ENCODE measurements around the gene PRDM16.

Gene PRDM16

DNA sequence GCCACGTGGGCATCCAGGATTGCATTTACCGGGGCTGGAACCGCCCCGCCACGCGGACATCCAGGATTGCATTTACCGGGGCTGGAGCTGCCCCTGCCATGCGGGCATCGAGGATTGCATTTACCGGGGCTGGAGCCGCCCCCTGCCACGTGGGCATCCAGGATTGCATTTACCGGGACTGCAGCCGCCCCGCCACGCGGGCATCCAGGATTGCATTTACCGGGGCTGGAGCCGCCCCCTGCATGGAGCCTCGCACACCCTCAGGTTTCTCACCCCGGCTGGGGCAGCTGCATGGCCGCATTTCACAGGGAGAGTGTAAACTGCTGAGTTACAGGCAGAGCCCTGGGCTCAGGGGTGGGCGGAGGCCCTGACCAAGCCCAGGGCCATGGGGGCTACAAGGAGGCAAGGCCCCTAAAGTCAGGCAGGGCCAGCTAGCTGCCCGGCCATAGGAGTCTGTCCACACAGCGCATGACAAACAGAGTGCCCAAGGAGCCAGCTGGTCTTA, 218.7 kb downstream of the PRDM16 start:
- no peak for DNase-seq

DNA sequence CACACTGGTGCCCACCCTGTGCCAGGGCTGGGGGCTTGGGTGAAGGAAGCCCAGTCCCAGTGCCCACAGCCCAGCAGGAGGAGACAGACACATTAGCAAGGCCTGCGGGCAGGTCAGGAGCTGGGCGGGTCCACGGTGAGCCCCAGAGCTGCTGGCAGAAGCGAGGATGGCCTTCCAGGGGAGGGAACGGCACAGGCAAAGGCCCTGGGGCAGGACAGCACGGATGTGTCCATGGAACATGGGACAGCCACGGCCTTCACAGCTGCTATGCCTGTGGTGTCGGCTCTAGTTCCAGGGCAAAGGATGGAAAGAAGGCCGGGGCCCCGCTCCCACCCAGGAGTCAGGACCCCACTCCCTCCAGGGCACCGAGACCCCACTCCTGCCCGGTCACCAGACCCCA, 220.5 kb downstream of the PRDM16 start:
- no peak for DNase-seq

DNA sequence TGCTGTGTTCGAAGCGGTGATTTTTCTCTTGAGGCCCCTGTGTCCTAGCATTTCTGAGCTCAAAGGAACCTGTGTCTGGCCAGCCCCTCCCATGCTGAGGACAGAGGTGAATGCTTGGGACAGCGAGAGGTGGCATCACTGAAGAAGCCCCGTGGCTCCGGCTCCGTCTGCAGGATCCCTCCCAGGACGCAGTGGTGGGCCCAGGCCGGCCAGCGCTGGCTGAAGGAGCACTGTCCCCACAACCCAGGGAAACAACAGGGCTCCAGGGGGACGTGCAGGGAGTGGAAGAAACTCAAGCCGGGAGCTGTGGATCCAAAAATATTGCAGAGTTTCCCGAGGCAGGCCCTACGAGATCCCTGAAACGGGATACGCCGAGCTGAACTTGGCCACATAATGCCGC, 221.4 kb downstream of the PRDM16 start:
- no peak for DNase-seq

DNA sequence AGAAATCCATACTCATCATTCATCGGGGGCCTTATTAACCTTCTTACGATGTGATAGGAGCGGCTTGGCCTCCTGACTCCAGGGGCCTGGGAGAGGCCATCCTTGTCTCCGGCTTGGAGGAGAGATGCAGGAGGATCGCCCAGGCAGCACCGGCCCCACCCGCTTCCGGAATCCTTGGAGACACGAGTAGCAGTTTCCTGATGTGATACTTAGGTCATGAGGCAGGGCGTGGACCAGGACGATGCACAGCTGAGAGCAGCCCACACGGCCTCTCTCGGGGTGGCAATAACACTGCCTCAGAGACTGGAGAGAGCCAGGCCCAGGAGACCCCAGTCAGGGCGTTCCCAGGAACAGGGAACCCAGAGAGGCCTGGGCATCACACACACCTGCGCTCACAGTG, 221.9 kb downstream of the PRDM16 start:
- no peak for DNase-seq

DNA sequence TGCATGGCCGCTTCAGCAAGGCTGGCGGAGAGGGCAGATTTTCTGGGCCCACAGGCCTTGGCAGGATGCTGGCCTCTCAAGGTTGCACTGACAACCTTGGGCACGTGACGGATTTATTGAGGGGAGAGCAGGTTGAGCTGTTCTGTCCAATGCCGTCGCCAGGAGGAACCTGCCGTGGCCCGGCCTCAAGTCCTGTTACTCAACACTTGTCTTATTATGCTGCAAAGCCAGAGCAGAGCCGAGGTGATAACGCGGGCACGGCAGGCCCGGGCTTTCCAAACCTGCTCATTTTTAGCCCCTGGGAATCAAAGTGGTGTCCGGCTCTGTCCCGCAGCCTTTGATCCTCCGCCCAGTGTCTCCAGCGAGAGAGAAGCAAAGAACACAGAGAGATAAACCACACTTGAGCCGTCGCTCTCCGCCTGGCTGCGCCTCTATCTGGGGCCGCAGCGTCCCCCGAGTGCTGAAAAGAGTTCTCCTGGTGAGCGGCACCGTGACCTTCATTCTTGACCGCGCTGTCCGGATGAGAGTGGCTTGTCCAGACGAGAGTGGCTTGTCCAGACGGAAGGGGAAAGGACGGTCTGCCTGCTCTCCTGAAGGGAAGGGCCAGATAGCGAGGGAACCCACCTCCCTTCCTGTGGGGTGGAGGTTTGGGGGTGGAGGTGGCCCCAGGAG, 223.2 kb downstream of the PRDM16 start:
- no peak for DNase-seq

DNA sequence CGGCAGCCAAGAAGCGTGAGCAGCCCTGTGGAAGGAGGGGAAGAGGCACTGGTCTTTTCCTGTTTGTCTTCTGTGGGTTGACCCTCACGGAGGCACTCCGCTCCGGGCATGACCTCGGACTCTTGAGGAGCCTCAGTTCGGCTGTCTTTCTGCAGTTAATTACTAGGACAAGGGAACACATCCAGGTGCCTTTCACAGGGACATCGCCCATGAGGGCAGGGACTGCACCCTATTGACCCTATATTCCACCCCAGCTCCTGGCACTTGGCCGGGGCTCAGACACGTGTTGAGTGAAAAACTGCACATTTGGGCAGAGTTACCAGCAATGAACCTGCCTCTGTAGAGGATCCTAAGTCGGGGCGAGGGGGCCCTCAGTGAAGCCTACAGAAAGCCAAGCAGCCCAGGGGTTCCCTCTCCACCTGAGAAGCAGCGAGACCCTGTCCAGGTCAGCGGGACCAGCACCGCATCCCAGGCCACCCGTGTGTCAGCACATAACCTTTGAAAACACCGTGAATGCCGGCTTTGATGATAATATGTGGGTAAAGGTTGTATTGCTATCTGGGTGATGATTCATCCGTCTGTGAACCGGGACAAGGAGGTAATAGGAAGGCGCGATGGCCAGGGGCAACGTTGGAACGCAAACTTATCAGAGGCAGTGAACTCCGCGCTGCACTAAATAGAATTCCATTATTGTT, 224.0 kb downstream of the PRDM16 start:
- DNase-seq, result no peak

DNA sequence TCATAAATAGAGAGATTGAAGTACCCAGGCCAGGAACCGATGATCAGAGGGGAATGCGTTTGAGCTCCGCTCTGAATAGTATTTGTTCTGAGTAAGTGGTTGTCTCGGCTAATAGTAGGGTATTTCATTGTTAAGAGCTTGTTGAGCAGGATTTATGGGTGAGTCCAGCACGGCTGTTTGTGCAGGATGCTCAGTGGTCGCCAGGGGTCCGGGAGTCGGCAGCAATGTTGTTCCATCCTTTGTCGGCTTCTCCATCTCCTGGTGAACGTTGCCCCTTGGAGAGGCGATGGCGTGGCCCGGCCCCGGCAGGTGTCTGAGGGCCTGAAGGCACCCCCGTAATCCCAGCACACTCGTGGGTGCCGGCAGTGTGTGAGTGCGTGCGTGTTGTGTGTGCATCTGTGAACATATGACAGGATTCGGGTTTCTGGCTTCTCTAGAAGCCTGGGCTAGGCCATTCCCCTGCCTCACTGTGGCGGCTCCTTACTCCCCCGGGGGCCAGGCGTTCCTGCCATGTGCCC, 224.6 kb downstream of the PRDM16 start:
- no peak for DNase-seq

DNA sequence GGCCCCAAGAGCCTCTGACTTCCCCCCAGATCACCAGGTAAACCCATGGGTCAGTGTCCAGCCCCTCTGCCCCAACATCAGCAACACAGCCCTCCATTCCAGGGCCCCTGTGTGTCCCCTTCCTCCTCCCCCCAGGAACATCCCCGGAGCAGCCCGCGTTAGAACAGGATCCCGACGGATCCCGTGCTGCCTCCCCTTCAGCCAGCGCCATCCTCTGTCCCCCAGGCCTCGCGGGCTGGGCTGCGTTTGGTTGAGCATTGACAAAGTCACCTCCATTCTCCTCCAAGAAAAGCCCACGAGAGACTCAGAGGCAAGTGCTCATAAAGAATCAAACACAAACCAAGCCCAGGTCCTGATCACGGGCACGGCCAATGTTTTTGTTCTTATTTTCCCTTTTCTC, 225.4 kb downstream of the PRDM16 start:
- no peak for DNase-seq

DNA sequence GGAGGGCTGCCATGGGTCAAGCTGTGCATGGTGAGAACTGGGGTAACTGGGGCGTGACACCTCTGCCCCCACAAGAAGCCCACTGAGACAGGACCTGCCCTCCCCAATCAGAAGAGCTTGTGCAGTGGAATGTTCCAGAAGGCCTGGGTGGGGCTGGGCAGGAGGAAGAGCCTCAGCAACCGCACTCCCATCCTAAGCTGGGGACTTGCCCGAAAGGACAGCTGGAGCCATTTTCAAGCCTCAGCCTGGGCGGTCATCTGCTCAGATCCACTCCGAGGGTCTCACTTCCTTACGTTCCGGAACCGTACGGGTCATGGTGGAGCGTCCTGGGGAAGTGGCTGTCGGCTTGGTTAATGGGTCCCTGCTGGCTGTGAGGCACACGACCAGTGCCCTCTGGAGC, 226.8 kb downstream of the PRDM16 start:
- DNase-seq, result no peak

DNA sequence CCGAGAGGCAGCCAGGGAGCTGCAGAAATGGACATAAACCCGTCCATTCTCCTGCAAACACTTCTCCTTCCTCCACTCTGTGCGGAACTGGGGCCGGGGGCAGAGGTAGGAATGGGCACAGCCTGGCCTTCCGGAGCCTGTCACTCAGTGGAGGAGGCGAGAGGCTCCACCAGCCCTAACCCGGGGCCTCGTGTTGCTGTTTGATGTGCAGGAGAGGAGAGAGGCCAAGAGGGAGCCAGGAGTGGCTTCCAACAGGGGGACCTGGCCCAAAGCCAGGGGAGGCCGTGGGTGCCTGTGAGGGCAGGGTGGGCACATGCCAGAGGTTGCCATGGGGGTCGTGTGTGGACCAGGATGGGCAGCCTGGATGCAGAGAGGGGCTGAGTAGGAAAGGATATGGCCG, 227.3 kb downstream of the PRDM16 start:
- DNase-seq, result no peak

DNA sequence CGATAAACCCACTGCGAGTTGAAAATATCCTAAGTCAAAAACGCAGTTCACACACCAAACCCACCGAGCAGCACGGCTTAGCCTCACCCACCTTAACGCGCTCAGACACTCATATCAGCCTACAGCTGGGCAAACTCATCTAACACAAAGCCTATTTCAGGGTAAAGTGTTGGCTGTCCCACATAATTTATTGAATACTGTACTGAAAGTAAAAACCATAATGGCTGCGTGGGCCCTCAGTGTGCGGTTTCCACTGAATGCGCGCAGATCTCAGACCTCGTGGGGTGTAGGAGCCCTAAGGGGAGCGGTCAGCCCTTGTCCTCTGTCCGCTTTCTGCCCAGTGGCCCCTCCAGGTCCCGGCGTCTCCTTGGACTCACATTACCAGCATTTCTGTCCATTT, 227.8 kb downstream of the PRDM16 start:
- DNase-seq, result no peak

DNA sequence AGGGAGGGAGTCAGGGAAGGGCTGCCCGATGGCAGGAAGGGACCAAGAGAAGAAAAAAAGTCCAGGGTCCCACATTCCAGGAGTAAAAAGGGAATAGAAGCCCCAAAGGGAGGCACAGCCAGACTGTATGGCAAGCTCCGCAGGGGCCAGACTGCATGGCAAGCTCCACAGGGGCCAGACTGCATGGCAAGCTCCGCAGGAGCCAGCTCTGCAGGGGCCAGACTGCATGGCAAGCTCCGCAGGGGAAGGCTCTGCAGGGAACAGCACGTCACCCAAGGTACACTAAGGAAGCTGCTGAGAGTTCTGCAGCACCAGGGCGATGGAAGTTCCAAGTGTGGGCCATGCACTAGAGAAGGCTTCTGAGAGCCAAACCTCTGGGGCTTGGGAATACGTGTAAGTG, 228.8 kb downstream of the PRDM16 start:
- no peak for DNase-seq

DNA sequence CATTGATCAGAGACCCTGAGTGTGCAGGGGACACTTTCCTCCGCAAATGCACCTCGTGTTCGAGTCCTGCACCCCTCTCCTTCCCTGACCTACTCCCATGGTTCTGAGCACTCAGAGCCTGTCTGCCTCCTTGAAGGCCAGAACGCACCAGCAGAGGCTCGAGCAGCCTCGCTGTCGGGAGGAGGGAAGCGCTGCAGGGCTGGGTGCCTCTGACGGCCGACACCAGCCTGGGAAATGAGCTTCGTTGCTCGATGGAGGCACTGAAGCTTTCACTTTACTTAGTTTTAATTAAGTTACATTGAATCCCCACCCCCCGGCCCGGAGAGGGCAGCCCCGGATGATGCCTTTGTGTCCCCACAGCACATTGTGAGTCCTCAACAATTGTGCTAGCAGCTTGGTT, 229.2 kb downstream of the PRDM16 start:
- no peak for DNase-seq

DNA sequence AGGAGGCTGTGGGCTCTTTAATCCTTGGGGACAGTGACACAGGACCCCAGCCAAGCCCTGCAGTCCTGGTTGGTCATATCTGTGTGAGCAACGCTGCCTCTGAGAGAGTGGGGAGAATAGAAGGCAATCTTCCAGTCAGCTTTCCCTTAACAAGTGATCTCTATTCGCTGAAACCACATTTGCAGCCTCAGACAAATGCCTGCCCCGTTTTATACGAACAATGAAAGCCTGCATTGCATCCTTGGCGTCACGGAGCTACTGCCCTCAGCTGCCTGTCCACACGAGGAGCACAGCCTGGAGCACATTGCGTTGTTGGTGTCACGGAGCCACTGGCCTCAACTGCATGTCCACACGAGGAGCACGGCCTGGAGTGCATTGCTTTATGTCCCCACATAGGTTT, 235.2 kb downstream of the PRDM16 start:
- no peak for DNase-seq

DNA sequence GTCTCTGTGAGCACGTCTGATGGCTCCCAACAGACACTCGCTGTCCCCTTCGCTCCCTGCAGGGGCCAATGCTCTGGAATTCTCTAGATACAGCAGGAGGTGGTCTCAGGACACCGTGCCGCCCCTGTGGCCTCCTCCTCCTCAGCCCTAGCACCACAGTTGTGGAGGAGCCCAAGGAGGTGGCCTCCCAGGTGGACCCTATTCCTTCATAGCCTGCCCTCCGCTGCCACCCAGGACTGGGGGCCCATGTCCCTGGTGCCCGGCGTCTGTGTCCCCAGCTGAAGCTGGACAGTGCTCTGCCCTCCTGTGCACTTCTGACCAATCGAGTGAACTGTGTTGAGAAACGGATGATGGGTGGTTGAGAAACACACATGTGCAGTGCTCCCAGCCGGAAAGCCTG, 235.7 kb downstream of the PRDM16 start:
- DNase-seq, result no peak

DNA sequence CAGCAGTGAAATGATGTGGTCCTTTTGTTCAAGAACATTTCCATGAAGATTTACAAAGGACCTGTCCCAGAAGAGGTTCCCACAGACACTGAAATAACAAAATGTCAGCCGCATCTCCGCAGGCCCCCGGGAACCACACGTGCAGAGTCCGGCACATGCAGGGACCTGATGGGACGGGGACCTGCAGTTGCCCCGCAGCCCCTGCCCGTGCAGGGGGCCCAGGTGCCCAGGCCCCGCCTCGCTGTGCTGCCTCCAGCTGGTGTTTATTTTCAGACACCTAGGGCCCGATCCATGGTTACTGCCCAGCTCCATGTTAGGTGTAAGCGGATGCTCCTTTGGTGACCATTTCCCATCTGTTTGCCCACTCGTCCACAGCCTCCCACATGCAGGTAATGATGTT, 236.2 kb downstream of the PRDM16 start:
- DNase-seq, result no peak

DNA sequence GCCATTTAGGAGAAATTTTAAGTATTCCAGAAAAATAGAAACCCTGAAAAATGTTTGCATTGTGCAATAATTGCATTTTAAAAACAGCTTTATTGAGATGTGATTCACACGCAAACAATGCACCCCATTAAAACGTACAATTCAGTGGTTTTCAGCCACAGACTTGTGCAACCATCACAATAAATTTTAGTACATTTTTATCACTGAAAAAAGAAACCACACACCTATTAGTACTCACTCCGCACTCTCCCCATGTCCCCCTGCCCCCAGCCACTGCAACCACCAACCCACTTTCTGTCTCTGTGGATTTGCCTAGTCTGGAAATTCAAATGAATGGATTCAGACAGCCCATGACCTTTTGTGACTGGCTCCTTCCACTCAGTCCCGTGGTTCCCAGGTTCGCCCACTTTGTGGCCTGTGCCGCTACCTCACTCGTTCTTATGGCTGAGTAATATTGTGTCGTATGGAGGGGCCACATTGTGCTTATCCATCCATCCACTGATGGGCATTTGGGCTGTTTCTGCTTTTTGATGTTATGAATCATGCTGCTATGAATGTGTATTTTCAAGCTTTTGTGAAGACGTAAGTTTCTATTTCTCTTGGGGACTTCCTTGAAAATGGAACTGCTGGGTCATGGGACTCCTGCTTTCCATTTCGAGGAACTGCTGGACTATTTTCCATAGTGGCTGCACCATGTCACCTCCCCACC, 237.7 kb downstream of the PRDM16 start:
- peak; percentile 93 for DNase-seq

DNA sequence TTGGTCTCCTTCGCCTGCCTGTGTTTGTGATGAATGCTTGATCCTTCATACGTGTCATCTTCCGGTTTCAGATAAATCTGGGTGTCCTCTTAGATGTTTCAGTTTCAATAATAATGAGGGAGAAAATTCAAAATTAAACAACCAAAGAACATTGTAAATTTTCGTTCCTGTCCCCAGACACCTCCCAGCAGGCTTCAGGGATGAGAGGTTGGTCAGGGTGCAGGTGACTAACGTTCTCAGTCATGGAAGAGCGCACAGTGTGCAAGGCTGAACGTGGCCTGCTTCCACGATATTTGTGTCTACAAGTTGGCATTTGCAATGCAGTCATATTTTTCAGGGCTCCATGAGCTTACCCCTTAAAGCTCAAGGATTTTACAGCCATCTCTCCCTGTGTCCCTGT, 238.4 kb downstream of the PRDM16 start:
- no peak for DNase-seq

DNA sequence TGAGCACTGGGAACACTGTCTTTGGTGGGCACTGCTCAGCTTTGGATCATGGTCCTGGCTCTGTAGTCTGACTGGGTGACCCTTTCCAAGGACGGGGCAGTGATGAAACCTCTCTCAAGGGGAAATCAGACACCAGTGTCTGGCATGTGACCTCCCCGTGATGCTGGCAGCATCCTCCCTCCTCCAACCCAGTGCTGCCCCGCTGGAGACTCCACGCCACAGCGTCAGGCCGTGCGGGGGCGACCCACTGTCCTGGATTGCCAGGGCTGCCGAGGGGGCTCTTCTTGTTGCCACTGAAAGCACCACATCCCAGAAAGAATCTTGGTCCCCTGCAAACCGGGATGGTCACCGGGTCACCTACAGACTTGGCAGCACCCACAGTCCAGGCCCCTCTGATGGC, 239.1 kb downstream of the PRDM16 start:
- no peak for DNase-seq

DNA sequence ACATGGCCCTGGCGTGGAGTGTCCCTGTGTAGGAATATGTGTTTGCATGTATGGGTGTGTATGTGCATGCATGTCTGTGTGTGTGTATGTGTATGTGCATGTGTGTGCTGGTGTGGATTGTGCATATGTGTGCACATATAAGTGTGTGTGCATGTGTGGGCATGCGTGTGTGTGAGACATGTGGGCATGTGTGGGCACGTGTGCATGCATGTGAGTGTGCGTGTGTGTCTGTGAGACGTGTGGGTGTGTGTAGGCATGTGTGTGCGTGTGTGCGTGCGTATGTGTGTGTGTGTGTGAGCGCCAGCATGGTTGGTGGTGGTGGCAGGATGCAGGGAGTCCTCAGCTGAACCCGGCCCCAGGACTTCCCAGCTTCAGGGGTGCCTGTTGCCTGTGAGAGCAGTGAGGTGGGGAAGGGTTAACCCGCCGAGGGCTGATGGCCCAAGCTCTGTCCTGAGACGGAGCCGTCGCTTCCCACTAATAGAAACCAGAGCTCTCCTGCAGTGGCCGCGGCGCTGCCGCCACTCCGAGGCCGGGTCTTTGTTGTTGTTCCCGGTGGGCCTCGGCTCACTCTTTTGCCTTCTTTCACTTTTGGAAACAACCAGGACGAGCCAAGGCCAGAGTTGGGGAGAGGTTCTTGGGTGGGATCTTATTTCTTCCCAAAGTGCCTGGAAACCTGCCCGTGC, 241.9 kb downstream of the PRDM16 start:
- no peak for DNase-seq

DNA sequence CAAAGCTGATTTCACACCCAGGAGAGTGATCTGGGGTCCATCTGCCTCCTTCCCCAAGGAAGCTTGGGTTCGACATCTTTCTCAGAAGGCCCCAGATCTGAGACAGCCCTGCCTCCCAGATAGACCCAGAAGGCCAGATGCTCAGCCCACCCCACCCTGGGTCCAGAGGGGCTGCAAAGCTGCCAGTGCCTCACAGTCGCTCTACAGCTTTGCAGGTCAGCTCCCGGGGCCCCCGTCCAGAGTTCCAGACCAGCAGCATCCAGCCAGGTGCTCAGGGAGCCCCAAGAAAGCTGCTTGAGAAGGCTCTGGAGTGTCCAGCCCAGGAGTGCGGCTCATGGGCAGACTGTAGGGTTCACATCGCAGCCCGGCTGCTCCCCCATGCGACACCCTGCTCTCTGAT, 242.7 kb downstream of the PRDM16 start:
- DNase-seq, result no peak

DNA sequence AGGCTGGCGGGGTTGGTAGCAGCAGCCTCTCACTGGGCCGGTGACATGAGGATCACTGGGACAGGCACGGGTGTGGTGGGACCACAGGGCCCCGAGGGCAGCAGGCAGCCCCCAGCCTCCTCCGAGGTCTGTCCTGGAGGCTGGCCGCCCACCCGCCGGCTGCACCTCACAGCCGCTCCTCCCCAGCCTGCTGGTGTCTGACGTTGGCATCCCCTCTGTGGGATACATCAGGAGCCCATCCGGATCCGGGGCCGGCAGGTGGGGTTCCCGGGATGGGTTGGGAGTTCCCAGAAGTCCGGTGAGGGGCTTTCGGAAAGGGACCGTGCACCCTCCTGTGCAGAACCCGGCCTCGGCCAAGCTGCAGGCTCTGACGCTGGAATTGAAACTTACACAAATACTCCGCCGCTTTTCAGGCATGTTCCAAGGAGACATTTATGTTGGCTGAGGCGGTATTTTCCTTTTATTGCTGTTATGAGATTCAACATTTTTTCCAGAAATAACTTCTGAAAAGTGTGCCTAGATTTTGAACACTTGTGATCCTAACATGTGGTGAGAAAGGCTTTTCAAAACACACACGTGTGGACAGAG, 243.4 kb downstream of the PRDM16 start:
- no peak for DNase-seq
